Activated naive CD4-positive, alpha-beta T cell (primary cell): ENCODE results near the gene GPR152.

Experiments
- DNase-seq, 4 experiments: peaks; one replicate each; lab custom pipeline; 2025; lab: John Stamatoyannopoulos, UW

The GPR152 gene, protein sequence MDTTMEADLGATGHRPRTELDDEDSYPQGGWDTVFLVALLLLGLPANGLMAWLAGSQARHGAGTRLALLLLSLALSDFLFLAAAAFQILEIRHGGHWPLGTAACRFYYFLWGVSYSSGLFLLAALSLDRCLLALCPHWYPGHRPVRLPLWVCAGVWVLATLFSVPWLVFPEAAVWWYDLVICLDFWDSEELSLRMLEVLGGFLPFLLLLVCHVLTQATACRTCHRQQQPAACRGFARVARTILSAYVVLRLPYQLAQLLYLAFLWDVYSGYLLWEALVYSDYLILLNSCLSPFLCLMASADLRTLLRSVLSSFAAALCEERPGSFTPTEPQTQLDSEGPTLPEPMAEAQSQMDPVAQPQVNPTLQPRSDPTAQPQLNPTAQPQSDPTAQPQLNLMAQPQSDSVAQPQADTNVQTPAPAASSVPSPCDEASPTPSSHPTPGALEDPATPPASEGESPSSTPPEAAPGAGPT

DNA sequence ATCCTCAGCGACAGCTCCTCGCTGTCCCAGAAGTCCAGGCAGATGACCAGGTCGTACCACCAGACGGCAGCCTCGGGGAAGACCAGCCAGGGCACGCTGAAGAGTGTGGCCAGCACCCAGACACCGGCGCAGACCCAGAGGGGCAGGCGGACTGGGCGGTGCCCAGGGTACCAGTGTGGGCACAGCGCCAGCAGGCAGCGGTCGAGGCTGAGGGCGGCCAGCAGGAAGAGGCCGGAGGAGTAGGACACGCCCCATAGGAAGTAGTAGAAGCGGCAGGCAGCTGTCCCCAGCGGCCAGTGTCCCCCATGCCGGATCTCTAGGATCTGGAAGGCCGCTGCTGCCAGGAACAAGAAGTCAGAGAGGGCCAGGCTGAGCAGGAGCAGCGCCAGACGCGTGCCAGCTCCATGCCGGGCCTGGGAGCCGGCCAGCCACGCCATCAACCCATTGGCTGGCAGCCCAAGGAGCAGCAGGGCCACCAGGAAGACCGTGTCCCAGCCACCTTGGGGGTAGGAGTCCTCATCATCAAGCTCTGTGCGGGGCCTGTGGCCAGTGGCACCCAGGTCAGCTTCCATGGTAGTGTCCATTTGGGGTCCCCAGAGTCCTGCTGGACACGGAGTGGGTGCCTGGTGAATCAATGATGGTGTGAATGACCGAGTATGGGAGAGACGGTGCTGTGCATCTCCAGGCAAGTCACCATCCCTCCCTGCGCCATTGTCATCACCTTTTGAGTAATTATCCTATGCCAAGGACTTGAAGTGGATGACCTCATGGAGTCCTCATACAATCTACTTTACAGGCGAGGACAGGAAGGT, at the start of gene GPR152:
TSS of gene GPR152 (minus strand) at position 589 of the 812 bp plus-strand sequence. CDS start at position 584, 5 bp downstream.
- DNase-seq = no peak

DNA sequence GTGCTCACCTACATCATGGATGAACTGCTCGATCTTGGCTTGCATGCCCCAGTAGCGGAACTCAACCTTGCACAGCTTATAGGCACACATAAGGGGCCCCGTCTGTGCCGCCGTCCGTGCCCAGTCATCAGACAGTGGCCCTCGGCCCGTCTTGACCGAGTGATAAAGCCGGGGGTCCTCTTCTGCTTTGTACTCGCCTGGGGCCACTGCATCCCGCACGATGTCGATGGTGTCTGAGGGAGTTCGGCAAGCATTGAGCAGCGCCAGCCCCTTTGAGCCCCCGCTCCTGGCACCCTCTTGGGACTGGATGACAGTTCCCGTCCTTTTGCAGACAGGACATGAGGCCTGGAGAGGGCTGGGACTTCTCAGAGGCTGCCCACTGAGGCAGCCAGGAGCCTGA, 49.3 kb upstream of the GPR152 start:
- no peak for DNase-seq

DNA sequence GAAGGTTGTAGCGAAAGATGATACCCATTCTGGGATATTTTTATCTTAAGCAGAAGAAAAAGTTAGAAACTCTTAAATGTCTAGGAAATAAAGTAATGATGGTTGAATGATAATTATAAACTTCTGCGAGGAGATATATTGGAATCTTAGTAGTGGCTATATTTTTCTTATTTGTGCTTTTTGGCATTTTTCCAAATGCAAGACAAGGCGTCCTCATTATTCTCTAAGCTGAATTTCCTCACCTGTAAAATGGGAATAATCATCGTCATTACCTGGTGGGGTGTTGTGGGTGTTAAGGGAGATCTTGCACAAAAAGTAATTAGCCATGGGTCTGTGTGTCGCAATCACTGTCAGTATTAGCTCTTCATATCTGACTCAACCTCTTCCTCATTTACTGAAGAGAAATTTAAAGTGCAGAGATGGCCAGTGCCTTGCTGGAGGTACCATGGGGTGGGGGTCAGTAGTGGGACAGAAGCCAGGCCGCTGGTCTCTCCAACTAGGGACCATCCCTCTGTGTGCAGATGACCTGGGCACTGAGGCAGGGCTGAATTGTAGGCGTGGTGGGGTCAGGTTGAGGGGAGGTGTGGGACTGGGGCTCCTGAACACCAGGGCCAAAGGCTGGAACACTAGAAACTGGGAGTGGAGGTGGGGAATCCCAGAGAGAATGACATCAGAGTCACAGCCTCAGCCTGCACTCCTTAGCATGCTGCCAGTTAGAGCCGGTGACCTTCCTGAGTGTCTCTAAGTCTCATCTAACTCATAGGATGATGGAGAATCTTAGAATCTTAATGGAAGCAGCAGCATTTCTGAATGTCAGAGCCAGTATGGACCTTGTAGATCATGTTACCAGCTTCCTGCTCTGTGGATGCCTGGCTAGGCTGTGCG, 48.5 kb upstream of the GPR152 start:
- no peak for DNase-seq

DNA sequence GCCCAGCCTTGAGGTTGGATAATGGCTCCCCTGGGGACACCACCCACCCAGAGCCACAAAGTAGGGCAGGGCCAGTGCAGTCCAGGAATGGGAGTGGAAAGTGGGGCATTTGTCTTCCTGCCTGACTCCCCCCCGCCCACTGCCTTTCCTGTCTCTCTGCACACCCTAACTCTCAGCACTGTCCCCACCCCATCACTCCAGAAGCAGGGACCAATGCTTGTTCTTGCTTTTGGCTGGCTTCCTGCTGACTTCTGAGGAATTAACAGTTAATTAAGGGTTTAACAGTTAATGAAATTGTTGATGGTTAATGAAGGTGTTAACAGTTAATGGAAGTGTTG, 47.9 kb upstream of the GPR152 start:
- no peak for DNase-seq

DNA sequence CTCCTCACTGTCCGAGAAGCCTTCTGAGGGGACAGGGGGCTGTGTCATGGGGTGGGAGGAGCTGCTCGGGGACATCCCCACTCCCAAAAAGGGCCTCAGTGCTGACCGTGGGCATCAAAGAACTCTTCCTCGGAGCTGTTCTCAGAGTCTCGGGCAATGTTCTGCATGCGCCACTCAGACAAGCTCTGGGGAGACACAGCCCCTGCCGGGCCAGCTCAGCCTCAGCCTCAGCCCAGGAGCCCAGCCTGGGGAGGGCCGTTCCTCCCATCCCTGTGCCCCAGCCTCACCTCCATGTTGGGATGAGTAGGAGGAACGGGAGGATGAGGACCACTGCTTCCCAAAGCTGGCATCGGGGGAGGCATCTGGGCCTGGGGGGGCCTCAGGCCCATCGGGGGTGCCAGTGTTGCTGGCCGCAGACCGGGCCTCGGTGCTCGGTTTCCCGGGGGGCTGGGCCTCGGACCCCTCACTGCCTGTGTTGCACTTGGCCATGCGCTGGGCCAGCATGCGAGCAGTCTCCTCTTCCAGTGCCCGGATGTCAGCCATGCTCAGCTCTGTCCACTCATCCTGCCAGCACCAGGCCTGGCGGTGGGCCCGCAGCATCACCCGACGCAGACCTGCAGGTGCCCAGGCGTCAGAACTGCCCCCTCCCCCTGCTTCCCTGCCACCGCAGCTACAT, 47.4 kb upstream of the GPR152 start:
- no peak for DNase-seq

DNA sequence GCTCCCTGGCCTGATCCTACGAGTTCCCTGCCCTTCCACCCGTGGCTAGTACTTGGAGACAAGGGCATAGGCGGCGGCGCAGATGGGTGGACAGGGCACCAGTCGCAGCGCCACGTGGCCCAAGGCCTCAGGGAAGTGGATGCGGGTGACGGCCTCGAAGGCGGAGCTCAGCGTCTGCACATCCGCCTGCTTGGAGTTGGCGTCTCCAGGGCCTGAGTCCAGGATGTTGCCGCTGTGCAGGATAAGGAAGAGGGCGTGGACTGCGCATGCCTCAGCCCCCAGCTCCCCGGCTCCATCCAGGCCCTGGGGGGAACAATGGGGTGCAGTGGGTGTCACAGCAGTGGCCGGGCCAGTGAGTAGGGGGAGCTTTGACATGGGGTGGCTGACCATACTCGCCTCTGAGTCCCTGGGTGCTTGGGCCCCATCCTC, 46.0 kb upstream of the GPR152 start:
- no peak for DNase-seq

DNA sequence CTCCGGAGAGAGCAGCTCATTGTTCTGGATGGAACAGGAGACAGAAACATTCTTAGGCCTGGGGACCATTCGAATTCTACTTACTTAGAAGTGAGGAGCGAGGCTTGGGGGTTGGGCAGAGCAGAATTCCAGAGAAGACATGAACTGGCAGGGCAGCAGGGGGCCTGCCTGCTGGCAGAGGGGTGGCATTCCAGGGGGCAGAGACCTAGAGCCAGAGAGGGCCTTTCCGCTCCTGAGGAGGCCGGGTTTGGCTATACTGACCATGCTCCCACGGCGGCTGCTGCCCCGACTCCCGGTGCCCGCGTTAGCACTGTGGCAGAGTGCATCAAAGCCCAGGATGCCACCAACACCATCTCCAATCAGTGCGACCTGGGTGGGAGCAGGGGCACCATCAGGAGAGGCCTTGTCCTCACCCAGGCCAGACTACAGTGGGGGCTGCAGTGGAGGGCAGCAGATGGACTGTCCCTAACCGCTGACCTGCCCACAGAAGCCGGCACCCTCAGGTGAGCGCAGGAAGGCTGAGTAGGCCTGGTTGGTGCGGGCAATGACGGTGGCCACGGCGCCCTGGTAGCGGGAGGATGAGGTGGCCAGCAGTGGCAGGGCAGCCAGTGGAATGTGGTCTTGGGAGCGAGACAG, 45.2 kb upstream of the GPR152 start:
- no peak for DNase-seq

DNA sequence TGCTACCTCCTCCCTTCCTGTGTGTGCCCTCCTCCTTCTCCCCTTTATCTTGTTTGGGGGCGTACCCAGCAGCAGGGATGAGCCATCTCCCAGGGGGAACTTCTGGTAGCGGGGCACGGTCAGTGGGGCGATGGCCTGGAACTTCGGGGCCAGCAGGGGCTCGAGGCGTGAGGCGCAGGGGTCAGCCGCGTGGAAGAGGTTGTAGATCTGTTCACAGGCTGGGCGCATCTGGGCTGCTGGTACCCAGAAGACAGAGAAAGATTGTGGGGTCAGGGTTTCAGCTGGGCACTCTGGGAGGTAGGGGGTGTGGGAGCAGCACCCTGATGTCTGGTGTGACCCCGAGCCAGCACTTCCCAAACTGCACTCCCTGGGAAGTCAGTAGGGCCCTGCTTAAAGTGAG, 43.6 kb upstream of the GPR152 start:
- no peak for DNase-seq

DNA sequence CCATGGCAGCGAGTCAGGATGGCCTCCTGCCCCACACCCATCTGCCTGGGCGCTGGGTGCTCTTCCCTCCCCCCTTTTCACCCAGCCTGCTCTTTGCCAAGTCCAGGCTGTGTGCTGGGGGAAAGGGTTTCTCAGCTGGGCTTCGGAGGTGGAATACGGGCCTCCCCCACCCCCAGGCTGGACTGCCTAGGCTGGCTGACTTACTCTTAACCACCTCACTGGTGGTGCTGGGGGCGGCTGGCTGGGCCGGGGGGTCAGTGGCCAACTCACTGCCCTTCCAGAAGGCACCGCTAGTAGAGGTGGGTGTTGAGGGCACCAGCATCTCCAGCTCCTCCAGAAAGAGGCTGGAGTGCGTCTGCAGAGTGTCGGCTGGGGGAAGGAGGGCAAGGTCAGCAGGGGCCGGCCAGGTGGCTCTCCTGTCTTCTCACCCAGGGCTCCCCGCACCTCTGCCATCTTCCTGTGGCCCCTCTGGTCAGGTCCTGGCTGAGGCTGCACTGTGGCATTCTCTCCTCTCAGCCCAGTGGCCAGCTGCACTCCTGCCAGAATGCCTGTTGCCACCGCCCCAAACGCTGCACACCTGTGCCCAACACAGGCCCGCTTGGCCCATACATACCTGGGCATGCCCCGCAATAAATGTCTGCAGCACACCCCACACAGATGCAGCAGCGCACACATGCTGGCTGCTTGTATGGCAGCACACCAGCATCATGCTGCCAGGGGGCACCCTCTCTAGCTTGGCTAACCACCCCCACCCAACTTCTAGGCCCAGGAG, 42.9 kb upstream of the GPR152 start:
- no peak for DNase-seq

DNA sequence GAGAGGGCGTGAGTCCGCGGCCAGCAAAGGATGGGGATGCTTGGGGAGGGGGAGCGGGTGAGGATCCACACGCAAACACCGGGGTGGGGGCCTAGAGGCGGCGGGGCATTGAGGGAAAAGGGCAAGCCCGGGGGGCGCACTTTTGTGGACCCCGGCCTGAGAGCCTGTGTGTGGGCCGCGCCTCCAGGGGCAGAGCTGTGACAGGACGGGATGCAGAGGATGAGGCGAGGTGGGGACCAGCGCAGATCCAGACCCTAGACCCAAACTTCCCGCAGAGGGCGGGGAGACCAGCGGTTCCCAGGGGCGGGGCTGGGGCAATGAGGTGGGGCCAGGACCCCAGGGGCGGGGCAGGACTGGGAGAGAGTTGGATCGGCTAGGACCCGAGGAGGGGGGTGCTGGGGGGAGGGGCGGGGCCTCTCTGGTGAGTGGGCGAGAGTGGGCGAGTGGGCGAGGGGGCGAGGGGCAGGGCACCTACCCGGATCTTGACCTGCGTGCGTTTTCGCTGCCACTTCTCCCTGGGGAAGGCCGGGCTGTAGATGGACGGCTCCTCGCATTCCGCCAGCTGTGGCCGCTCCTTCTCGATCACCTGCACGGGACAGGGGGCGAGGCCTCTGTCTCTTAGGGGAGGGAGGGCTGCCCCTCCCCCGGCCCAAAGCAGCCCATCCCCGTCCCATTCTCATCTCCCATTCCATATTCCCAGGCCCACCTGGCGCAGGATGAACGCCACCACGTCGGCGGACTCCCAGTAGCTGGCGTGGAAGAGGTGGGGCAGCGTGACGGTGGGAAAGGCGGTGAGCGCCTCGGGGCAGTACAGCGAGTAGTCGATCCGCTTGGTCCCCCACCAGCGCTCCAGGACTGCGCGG, 42.1 kb upstream of the GPR152 start:
- no peak for DNase-seq

DNA sequence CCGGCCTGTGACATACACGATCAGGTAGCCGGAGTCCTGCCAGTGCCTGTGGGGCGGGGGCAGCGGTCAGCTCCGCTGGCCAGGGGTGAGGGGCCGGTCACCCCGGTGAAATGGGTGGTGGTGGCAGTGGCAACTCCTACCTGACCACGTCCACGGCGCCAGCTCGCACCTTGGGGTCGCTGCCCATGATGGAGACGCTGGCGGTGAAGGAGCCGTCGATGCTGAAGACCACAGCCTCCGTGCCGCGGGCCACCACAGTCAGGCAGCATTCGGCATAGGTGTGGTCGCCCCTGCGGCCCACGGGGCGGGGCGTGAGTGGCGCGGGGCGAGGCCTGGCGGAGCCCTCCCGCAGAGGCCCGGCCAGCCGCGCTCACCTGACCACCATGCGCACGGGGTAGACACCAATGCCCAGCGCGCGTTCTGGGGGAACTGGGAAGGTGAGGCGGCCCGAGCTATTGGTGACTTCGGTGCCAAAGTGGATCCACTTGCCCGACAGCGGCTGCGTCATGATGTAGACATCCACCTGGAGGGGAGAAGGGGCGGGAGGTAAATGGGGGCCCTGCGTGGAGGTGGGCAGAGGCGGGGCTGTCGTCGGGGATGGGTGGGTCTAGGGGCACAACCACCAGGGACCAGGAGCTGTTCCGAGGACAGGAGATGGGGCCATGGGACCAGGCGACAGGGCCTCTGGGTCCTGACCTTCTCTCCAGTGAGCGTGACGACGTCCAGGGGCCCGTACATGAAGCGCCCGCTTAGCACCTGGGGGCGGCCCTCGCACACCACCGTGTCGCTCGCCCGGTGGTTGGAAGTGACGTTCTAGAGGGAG, 41.2 kb upstream of the GPR152 start:
- DNase-seq = no peak

DNA sequence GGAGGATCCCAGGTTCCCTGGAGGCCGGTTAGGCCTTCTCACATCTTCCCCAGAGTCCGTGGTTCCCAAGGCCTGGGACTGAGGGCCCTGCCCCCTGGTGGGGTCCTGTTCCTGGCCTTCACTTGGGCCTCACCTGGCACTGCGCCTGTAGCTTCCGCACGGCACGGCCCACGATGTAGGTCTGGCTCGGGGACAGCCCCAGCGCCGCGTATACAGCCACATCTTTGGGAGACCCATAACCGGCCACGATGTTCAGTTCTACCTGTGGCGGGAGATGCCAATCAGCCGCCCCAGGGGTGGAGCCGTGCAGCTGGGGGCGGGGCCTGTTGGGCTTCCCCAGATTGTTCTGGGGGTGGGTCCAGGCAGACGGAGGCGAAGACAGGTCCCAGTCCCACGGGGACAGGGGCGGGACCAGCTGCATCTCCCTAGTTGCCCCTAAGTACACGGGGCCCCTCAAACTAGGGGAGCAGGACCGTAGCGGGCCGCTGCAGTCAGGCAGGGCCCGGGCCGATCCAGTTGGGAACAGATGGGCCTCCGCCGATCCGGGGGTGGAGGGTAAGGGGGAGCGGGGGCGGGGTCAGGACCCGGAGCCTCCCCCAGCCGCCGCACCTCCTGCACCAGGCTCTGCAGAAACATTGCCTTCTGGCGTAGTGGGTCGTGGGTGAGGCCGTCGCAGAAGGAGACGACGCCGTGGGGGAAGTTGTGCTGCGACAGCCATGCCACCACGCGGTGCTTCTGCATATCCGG, 40.4 kb upstream of the GPR152 start:
- no peak for DNase-seq

DNA sequence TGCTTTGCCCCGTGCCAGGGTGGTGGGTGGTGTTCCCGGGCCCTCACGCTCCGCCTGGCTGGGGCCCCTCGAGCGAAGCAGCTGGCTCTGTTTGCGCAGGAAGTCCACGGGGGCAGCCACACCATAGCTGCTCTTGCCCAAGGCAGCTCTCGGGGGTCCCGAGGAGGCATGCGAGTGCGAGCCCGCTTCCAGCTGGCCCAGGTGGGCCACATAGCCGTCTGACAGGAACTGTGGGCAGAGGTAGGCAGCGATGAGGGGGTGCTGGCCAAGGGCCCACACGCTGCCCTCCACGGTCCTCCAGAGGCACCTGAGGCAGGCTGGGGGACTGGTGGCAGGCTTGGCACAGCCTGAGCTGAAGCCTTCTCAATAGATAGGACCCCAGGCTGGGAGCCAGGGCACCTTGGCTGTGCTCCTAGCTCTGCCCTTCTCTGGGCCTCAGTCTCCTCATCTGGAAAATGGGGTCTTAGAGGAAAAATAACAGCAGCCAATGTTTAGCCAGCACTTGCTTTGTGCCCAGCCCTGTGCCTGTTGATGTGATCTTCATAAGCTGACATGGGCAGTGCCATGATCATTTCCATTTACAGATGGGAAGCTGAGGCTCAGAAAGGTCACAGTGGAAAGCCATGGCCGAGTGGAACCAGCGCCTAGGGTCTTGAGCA, 39.7 kb upstream of the GPR152 start:
- DNase-seq = no peak

DNA sequence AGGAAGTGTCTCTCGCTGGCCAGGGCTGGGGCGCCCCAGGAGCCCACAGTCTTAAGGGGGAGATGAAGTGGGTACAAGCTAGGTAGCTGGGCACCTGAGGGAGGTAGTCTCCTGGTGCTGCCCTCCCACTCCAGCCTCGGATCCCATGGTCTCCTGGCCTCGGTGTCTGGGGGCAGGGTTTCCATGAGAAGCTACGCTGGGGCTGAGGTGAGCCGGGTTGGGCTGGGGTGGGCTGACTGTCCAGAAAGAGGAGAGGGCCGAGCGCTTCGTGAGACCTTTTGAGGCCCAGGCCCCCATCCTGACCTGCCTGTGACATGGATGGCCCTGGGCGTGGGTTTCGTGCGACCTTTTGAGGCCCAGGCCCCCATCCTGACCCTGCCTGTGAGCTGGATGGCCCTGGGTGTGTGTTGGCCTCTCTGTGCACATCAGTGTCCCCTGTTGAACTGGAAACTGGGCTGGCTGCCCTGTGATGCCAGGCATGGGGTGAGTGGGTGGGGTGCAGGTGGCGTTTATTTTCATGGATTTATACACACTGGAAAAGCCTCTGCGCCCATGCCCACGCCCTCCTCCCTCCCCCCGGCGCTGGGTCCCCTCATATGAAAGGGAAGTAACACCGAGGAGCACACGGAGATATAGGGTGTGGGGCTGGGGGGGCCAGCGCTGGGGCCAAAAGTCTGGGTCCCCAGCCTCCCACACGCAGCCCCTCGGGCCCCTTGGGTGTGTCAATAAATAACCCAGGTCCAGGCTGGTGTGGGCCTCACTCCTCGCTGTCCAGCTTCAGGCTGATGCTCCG, 38.9 kb upstream of the GPR152 start:
- no peak for DNase-seq

DNA sequence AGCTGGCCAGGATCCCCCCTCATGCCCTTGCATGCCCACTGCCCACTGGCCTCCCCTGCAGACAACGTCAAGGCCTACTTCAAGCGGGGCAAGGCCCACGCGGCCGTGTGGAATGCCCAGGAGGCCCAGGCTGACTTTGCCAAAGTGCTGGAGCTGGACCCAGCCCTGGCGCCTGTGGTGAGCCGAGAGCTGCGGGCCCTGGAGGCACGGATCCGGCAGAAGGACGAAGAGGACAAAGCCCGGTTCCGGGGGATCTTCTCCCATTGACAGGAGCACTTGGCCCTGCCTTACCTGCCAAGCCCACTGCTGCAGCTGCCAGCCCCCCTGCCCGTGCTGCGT, 38.2 kb upstream of the GPR152 start:
- no peak for DNase-seq

DNA sequence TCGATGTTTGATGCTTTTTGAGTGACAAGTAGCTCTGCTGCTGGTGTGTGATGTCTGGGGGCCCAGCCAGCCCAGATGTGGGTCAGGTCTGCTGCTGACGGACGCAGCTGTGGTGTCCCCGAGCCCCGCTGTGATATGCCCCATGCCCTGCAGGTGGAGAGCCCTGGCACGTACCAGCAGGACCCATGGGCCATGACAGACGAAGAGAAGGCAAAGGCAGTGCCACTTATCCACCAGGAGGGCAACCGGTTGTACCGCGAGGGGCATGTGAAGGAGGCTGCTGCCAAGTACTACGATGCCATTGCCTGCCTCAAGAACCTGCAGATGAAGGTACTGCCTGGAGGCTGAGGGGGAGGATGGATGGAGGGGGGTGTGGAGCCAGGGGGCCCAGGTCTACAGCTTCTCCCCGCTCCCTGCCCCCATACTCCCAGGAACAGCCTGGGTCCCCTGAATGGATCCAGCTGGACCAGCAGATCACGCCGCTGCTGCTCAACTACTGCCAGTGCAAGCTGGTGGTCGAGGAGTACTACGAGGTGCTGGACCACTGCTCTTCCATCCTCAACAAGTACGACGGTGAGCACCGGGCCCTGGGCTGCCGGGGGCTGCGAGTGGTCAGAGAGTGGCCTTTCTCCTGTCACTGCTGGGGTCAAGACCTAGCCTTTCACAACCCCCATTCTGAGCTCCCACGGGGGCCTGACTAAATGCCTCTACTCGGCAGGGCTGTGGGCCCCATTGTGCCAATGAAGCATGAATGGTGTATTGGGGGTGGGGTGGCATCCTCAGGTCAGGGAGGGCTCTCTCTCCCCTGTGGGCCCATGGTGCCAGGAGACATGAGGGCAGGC, 37.6 kb upstream of the GPR152 start:
- DNase-seq = no peak
